GM18499 (cell line): ENCODE results near the gene POC1B.

Experiments
- ATAC-seq: cut with Tn5 transposase; IDR thresholded peaks from one replicate; pipeline ENCODE4 v1.9.1; 2021; ENCODE audit warnings: moderate number of reproducible peaks; ENCODE audit not compliant: insufficient read depth, unreplicated experiment

The POC1B gene

DNA sequence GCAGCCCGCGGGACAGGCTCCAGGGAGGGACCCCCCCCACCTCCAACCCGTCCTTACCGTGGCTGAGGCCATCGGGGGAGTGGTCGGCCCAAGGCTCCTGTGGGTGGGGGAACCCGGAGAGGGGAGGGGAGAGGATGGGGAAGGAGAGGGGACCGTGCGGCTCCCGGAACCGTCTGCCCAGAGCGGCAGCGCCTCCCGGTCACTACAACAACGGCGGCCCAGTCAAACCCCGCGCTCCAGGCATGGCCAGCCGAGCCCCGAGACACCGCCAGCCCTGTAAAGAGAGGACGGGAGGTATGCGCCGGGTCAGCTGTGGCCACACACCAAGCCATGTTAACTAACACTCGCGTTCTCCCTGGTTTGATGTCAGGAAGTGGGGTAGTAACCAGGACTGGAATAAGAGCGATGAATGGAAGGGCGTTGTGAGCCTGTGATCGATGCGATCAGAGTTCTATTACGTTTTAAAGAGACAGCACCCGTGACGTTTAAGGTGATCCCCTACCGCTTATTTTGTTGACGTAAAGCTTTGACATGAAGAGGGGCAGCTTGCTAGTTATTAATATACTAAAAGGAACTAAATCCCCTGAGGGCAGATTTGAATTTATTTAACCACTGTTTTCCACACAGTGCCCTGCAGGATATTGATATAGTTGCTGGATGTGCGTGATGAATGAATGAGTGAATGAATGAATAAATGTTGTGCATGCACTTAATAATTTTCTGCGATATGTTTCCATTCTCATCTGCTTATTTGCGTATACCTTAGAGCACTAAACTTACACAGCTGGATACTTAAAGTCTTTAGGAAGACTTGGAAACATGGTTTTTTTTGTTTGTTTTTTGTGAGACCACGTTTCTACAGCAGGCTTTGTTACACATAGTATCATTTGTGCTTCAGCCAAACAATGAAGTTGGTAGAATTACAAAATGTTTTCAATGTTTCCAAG is at the start of gene POC1B:
Gene POC1B, minus strand, starts transcription at position 224 of the 947 bp plus-strand sequence. Its CDS starts 152 bp downstream, at position 72.
- ATAC-seq = peak; percentile 44

DNA sequence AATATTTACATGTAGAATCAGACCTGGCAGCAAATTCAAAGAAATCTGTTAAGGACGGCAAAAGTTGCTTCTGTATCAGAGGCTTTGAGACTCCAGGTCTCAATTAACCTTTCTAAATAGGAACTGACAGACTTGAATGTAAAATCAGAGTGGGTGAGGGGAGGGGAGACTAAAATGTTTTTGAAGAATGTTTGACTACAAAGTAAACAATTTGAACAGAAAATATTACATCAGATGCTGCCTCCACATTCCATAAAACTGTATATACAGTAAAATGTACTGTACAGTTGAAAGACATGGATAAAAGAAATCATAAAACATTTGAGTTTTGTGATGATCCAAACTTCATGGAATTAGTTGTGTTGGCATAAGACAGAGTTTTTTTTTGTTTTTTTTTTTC is 49.5 kb upstream of the POC1B start:
- no peak for ATAC-seq

GRCh38 chr12:89574736-89575208 is 48.9 kb upstream of the POC1B start:
- no peak for ATAC-seq

DNA sequence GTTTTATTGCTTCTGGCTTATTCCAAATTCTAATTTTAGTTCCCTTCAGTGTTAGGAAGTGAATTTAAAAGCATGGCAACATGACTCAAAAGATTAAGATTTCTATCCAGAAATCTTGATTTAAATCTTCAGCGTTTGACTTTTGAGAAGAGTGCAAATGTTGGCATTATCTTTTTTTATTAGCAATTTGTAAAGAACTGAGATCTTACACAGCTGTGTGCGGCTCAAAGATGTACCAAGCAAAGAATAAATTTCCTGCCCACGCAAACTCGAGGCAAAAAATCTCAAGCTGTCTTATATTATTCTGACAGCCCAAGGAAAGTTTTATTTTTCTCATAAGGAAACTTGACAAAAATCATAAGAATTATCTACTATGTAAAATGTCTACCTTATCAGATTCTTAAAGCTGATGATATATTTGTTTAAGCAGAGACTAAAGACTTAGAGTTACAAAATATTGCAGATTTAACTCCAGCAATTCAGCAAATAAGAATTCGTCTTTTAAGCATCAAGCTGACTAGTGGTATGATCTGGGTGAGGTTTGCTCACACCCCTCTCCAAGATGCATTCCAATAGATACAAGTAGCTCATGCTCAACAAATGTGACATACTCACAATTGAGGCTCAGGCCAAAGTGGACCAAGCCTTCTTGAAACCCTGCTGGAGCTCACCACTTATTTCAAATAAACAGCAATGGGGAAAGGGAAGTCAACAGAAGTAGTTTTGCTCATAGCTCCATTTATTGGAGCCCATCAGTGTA is 47.4 kb upstream of the POC1B start:
- no peak for ATAC-seq

GRCh38 chr12:89571491-89572195 is 45.8 kb upstream of the POC1B start:
- ATAC-seq = no peak

- no peak for ATAC-seq
These were observed 42.6 kb upstream of the POC1B start for GRCh38 chr12:89568484-89568883.

DNA sequence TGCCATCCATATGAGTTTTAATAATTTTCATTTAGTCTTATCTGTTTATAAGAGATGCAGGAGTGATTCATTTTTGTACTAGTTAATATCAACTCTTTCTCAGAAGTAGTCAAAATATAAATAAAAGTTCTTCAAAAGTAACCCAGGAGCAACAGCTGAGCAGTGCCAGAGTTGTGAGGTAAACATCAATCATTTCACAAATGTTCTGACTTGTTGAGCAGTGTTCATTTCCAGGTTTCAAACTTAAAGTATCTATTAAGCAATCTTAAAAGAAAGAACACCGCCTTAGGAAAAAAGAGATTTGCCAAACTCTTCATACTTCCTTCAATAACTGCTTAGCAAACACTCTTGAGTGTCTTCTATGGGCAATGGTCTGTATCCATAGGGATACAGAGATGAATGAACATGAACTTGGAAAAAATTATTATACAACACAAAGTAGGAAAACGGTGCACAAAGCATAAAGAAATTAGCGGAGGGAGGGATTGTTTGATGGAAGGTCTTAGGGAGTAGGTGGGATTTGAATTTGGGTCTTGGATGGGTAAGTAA is 41.9 kb upstream of the POC1B start:
- no peak for ATAC-seq

- no peak for ATAC-seq
These were observed 40.8 kb upstream of the POC1B start for GRCh38 chr12:89566615-89567014.

- no peak for ATAC-seq
These were observed 39.2 kb upstream of the POC1B start for GRCh38 chr12:89565002-89565401.

DNA sequence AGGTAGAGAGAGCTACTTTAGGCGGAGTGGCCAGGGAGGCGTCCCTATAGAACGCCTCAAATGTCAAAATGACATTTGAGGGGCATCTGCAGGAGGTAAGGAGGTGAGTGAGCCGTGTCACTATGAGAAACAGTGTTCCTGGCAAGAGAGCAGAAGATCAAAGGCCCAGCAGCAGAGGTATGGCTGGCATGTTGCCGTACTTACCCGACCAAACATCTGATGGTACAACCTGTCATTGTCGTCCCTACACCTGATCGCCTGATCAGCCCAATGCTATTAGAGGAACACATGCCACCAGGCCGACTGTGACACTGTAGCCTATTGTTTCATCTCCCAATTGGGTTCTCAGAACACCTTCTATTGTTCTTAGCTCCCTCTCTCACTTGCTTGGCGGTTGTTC is 33.9 kb upstream of the POC1B start:
- ATAC-seq = no peak

- no peak for ATAC-seq
These were observed 31.1 kb upstream of the POC1B start for GRCh38 chr12:89556976-89557375.

DNA sequence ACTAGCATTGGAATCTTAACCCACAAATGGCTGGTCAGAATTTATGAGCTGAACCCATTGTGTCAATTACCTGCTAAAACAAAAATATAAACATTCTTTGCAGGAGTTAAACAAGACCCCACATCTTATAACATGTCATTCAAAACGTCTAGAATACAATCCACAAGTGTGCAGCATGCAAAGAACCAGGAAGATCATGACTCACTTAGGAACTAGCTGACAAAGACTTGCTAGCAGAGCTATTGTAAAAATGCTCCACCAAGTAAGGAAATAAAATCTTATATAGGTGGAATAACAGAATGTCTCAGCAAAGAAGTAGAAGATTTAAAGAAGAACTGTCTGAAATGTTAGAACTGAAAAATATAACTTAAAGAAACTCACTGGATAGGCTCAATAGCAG is 26.5 kb upstream of the POC1B start:
- no peak for ATAC-seq

GRCh38 chr12:89551747-89552146 is 25.9 kb upstream of the POC1B start:
- no peak for ATAC-seq

DNA sequence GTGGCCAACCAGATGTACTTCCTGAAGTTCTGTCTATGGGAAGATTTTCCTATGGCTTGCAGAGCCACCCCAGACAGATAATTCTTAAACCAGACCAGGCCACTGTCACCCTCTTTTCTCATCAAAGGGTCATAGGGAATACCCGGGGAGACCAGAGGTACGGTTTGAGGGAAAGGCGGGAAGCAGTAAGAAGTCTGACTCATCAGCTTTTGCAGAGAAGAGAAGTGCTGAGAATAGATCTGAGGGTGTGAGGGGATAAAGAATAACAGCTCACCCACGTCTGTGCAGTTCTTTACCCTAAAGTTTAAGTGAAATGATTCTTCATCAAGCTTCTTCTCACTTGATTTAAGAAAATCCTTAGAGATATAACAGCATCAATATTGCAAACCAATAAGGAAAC is 21.3 kb upstream of the POC1B start:
- no peak for ATAC-seq

DNA sequence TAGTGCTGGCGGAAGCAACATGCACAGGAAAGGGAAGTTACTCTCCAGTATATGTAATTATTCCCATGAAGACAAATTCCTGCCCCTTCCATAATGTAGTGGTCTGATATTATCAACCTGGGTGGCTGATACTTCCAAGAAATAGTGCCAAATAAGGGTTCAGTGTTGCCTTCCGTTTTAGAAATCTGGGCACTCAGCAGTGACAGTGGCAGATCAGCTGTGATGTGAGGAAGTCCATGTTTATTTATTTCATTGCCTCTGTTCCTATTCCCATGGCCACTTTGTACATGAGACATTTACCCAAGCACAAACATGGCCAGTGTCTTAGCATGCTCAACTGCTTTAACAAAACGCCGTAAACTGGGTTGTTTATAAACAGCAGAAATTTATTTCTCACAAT is 20.3 kb upstream of the POC1B start:
- ATAC-seq = no peak

DNA sequence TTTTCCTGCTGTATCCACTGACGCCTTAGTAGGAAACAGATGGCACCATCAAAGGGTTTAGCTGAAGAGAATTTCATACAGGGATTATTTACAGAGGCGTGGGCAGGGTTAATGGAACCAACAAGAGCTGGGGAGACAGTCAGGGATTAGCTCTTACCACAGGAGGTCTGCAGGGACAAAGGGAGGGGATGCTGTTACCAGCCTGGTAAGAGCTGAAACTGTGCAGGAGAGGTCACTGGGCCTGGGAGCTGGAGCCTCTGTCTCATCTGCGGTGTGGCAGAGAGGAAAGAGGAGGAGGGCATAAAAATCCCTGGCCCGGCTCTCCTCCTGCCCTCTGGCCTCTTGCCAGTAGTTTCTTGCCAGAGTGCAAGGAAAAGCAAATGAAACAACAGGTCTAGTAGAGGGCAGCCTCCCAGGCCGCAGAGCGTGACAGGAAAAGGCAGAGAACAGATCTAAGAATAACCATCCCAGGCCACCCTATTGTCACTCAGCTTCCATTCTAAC is 18.9 kb upstream of the POC1B start:
- ATAC-seq = no peak

GRCh38 chr12:89544022-89544421 is 18.2 kb upstream of the POC1B start:
- ATAC-seq = no peak

DNA sequence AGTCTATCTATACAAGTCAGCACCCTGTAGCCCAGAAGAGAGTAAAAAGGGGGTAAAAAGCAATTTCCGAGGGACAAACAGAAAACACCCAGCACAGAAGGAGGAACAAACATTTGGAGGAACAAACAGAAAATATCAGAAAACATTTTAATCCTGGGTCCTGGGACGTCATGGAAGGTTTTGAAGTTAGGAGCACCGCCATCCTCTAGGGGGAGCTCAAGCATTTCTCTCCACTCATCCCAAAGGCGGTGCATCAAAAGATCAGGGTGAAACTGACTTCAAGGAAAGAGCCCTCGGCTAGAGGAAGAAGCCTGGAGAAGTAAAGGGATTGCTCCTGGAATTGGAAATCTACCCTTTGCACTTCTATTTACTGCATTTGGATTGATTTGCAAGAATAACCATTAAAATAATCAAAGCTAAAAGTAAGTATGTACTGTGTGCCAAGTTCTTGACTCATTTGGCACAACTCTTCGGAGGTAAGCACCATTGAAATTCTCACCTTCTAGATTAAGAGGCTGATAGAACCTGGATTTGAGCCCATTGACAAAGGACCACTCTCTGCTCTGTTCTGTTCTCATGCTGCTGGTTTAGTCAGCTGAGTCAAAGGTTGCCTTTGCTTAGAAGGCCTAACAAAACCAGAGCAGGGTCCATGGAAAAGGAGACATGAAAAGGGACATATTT is 17.2 kb upstream of the POC1B start:
- ATAC-seq = no peak

DNA sequence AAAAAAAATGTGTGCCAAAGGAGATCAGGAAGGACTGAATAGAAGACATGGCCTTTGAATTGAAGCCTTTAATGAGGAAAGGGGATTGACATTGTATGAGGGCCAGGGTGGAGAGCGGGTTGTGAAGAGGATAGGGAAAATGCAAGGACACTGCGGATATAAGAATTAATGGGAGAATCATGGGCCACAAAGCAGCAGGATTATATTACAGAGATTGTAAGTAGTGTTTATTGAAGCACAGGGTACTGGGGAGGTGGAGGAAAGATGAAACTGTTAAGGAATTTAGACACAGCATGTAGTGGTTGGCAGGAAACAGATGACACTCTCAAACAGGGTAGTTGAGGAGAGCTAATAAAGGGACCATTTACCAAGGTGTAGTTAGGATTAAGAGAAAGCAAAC is 16.4 kb upstream of the POC1B start:
- no peak for ATAC-seq

GRCh38 chr12:89540586-89540985 is 14.7 kb upstream of the POC1B start:
- no peak for ATAC-seq
